GM21423 (cell line): ENCODE results near the gene DAPL1.

Experiments used
- ATAC-seq: cut with Tn5 transposase; IDR thresholded peaks from one replicate; pipeline ENCODE4 v1.9.1; 2021; ENCODE audit warnings: mild to moderate bottlenecking, moderate library complexity; ENCODE audit not compliant: unreplicated experiment

The DAPL1 gene, protein sequence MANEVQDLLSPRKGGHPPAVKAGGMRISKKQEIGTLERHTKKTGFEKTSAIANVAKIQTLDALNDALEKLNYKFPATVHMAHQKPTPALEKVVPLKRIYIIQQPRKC

DNA sequence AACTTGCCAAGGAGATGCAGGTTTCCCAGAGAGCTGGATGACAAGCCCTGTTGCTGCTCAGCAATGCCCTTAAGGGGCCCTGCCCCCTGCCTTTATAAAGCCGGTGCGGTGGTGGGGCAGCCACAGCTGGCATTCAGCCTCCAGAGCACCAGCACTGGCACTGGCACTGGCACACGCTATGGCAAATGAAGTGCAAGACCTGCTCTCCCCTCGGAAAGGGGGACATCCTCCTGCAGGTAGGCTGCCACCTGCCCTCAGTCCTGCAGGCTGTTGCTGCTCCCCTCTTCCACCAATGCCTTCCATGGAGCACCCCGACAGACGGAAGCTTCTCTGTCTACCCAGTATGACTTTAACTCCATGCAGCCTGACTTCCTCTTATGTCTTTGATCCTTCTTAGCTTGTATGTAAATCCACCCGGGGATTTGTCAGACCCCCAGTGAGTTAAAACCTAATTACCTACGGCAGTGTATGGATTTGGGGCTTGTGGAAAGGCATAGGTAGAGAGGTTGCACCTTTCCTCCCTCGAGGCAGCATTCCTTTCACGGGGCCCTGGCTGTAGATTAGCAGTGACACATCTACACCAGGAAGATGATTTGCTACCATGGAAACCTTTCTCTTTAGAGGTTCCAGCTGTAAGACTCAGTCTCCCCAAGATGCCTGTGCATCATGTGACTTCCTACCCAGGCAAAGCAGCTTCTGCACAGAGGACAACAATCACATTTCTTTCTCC lies at the start of gene DAPL1:
TSS of gene DAPL1 (plus strand) at position 123 of the 730 bp plus-strand sequence. CDS start at position 179, 56 bp downstream.
- ATAC-seq = no peak

DNA sequence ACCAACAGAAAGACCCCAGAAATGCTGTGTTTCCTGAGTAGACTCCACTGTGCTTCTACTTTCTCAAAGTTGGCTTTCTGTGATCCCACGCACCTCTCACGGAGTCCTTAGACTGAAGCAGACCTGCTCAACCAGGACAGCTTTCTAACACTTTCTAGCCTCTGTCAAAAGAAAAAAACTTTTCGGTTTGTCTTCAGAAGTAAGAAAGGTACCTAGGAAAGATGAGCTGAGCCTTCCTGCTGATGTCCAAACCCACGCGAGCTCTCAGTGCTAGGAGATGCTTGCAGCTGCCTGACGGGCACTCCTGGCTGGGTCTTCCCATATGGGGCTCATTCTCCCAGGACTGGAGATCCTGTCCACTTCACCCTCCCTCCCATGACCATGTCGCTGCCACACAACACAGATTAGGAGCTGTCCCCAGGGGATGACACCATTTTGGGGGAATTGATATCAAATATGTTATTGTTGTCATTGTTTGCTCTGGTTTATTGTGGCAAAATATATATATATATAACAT lies 49.2 kb upstream of the DAPL1 start:
- ATAC-seq = no peak

DNA sequence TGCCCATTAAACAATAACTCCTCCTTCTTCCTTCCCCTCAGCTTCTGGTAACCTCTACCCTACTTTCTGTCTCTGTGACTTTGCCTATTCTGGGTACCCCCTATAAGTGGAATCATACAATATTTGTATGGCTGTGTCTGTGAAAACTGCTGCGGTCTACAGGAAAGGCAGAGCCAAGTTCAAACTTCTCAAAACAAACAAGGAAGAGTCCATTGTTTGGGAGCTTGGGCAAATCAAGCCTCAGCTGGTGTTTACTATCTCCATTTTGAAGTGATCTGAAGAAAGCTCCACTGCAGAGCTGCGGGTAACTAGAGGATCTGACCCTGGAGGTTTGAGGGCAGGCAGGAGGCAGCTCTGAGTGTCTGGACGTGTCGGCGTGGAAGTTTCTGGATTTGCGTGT lies 48.6 kb upstream of the DAPL1 start:
- no peak for ATAC-seq

DNA sequence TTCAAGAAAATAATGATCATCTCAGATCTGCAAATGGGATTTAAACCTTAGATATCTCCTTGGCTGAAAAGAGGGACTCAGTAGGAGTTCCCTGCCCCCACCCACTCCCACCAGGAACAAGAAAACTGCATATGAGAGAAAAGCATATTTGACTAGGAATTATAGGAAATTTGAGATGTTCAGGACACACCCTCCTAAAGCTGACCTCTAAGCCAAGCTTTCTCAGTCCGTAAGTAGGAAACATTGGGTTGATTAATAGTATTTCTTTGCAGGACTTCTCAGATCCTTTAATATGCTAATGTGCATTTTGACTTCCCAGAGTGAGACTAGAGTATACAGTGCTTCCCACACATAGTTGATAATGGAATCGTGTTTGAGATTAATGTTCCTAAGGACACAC lies 47.8 kb upstream of the DAPL1 start:
- no peak for ATAC-seq

DNA sequence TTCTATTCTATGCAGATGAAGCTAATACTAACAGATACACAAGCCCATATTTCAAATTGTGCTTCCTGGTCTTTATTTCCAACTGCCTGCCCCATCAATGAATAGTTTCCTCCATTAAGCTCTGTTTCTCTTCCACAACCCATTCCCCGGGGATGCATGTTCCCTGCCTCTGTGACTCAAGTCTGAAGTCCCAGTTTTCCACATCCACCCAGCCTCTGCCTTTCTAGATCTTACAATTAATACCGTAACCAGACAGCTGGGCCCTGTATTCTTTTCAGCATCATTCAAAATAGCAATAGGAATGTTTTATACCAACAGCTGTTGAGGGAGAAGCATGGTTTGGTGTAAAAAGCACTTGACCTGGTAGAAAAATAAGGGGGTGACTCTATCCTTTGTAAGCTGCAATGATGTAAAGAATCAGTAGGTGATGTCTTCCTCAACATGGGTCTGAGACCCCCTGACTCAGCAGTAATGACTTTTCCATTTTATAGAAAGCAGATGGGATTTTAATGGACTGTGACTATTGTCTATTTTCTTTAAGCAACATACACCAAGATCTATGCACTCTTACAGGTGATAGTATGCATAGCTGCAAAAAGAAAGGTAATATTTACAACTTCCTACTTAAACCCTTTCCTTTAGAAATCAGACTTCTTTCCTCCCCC lies 46.1 kb upstream of the DAPL1 start:
- no peak for ATAC-seq

DNA sequence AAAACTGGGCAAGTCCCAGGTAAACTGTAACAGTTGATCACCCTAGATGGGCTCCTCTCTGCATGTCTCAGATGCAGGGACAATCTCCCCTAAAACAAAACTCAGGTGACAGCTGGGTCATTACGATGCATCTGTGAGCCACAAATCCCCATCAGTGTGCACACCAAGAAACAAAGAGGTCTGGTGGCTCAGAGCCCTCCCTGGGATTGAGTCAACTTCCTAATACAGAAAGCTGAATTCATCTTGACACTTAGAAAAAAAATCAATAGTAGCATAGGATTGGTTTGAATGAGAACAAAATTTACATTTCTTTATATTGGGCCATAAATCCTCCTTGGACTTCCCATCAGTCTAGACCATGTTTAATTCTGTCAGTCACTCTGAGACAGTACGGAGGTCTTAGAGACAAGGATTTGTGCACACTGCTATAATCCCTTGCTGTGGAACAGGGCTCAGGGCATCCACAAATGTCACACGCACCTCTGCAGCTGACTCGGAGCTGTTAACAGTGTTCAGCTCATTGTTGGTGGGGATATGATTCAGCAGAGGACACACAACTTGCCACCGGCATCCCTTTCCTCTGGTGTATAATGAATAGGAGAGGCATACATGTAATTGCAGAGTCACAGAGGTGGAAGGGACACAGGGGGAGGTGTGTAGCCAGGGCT lies 44.5 kb upstream of the DAPL1 start:
- no peak for ATAC-seq

DNA sequence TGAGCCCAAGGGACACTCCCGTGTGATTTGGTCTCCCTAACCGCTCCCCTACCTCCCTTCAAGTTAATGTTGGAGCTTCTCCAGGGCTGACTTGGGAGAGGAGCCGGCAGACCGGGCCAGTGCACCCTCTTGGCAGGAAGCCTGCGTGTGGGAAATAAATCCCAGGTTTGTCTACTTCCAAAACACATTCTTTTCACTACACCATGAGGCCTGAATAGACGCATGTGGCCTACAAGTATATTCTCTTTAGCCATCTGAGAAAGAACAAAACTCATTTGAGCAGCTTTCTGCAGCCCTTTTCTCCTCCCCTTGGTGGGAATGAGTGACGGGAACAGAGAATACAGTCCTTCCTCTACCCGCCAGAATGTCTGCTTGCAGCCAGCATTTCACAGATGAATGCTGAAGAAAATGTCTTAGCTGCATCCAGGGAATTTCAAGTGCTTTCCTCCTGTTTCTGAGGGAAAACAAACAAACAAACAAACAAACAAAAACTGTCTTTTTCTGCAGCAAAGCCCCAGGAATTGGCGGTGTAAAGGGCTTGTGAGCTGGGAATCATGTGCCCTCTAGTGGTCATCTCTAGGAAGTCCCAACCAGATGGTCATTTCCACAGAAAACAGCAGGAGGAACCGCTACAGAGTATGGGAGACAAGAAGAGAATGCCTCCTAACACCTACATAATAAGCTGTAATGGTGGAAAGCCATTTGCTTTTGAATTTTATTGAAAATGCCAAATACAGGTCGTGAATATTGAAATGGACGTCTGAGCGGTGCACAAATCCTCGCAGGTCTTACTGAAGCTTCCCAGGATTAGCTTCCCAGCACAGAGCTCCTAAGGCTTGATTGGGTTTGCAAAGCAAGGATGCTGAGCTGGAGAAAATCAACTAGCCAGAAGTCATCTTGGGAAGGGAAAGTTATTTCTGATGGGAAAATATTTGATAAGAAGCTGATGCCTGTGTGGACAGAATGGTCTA lies 41.2 kb upstream of the DAPL1 start:
- ATAC-seq = peak; percentile 80

DNA sequence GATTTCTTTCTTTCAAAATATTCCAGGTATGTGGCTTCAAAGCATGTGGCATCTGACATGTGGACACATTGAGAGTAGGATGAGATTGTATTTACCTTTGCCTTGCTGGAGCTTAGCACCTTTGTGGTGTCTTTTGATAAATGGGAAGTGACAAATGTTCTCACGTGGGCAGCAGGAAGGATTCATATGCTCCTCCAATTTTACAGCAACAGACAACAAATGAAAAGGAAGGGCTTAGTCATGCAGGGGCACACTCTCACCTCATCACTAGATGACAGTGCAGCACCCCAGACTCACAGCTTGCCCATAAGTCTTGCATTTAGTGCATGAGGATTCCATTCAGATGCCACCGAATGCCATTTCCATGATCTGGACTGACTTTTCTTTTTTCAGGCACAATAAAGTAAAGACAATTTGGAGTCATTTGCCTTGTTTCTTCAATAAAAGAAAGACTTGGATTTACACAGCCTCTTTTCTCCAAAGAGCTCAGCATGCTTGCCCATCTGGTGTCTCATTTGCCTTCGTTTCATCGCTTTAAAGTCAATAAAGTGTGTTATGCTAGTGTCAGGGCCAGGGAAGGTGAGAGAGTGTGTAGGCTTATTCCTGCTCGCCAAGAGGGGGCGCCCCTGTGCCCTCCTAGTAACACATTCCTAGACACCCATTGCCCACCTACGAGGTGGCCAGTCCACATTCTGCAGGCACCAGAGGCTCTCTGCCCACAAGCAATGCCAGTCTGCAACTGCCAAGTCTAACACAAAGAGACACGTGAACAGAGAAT lies 39.6 kb upstream of the DAPL1 start:
- ATAC-seq = no peak

DNA sequence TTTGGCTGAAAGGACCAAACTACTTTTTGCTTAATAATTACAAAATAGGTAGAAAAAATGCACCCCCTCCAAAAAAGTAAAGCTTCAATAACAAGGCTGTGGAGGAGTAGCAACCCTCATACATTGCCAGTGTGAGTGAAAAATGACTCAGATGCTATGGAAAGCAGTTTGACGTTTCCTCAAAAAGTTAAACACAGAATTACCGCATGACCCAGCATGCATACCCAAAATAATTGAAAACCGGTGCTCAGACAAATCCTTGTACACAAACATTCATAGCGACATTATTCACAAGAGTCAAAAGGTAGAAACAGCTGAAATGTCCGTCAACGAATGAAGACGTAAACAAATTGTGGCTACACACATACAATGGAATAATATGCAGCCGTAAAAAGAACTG lies 38.8 kb upstream of the DAPL1 start:
- no peak for ATAC-seq

DNA sequence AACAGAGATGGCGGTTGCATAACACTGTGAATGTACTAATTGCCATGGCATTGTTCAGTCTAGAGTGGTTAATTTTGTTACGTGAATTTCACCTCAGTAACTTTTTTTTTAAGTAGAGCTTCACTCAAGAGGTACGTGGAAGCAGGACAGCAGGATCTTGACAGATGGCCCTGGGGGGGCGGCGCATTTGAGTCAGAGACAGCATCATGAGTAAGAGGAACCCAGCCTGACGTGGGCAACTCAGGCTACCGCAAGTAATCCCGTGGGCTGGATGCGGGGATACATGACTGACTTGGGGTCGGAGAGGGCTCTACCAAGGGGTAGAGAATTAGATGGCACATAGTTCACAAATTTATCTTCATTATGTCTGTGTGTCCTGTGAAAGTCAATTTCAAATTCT lies 38.1 kb upstream of the DAPL1 start:
- ATAC-seq = no peak

DNA sequence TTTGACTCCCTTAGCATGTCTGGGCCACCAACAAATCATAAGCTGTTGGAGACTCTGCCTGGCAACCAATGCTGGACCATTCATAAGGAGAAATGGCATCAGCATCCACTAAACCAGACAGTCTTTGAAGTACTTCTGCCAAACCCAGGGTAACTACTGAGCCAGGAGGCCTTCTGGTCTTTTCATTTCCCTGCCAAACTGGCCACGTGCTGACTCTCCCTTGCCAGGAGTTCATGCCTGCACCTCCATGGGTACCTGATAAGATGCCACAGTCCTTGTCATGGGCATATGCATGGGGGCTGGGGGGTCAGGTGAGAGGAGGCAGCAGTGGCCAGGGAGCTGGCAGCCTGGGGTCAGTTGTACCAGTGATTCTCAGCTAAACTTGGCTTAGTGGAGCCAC lies 34.2 kb upstream of the DAPL1 start:
- no peak for ATAC-seq

DNA sequence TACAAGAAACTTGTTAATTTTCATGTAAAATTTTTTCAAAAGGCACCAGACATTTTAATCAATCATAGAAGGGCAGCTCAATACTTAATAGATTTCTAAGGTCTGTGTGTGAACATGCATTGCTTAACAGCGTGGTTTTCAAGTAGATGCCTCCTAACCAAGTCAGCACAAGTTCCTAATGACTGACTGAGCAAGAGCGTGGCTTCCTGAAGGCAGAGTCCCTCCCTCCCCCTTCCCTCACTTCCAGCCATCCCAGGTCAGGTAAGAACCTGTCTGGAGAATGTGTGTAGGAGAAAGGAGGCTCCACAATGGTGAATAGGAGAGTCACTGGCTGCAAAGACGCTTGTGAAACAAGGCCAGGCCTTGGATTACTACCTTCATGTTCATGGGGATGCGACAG lies 33.5 kb upstream of the DAPL1 start:
- ATAC-seq = no peak

DNA sequence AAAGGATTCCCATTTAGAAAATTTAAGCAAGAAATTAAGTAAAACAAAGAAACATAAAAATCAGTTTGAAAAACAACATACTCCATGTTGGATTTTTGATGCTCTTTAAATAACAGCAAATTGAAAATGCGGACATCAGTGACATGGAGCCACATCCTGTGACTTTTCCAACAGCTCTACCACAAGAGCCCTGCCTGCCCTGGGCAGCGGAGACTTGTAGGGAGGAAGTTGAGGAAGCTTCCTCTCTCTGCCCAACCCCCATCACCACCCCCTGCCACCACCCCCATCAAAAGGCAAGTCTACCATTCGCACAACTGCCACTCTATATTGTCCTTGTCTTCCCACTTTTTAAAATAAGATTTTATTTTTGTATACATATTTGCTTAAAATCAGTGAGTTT lies 32.8 kb upstream of the DAPL1 start:
- ATAC-seq = no peak

DNA sequence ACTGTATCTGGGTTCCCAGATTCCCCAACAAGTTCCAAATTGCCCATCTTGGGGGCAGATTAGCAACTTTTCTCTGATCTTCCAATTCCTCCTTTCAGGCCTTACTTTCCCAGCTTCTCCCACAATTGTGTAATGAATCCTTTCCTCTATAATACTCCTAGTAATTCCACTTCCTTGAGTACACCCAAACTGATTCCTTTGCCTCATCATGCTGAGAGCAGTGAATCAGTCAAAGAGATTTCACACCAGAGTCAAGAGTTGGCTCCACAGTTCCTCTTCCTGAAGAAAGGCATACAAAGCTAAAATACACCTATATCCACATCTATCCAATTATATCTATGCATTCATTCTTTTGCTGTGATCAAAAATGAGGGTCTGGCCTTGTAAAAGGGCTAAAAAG lies 28.6 kb upstream of the DAPL1 start:
- no peak for ATAC-seq

DNA sequence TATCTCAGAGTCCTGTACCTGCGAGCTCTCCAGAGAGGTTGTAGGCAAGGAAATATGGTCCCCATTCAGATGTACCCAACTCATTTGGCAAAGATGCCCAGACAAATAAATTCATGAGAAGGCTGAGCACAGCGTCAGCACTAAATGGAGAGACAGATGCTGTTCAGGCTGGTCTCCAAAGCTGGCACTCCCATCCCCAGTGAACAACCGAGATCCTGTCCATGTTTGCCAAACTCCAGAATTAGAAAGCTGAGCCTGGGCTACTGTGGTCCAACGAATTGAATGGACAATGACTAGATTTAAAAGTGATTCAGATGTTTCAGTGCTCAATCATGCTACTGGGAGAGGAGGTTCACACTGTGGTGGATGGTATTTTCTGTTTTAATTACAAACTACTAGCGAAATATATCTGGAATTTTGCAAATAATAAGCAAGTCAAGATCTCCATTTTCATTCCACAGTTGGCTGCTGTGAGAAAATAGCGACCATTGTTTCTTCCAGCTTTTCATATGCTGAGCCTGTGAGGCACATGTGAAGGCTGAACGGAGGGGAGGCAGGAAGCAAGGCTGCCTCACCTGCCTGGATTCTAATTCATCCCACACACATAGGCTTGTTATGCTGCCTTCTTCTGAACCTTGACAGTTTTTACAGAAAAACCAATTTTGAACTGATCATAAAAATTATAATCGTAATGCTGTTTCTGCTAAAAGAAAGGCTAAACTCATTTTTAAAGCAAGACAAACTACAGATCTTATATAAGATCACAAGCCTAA lies 22.6 kb upstream of the DAPL1 start:
- no peak for ATAC-seq

DNA sequence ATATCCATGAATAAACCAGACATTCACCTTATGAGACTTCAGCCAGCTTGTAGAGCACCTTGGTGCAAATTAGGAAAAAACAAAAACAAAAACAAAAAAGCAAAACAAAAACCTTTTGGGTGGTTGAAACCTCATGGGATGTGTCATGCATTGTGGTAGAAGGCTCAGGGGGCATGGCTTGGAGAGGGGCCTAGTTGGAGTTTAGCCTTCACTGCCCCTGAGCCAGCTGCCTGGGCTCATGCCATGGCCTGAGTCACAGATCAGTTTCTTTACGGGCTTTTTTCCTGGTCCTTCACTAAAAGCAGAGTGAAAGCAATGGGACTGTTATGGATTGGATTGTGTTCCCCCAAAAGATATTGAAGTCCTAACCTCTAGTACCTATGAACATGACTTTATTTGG lies 22.0 kb upstream of the DAPL1 start:
- ATAC-seq = no peak

DNA sequence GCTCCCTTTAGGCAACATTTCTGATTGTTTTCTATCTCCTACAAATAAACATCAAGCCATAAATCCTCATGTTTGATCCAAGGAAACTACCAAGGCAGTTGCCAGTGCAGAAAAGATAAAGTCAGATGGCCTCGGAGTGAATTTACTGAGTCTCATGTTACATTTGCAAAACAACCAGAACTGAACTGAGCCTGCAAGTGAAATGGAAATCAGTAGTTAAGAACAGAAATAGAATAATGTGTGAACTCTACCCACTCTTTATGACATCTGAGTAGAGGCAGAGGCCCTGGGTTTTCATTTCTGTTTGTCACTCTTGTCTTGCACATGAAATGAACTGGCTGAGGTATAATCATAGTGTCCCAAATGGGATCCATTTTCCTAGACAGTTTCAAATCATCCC lies 20.4 kb upstream of the DAPL1 start:
- ATAC-seq = no peak

DNA sequence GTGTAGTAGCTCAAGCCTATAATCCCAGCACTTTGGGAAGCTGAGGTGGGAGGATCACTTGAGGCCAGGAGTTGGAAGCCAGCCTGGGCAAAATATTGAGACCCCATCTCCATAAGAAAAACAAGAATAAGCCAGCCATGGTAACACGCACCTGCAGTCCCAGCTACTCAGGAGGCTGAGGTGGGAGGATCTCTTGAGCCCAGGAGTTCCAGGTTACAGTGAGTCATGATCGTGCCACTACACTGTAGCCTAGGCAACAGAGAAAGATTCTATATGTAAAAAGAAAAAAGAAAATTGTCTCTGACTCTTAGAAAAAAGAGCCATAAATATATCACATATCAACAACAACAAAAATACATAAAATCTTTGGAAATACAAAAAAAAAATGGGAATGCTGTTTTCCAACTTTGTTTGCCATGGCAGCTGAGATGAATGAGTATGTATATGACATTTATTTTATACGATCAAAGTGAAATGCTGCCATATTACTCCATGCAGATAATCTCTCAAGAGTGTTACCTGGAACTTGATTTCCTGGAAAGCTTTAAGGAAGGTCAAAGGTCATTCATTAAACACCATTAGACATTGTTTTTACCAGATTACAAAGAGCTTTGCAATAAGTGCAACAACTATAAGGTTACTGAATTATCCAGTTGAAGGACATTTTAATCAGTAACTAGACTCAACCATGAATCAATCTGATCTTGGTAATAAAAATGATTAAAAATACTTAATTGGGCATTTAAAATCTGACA lies 19.7 kb upstream of the DAPL1 start:
- no peak for ATAC-seq
